DLD1 (cell line): ENCODE results near the gene PWP1.

Experiments
- in situ Hi-C: cut with HindIII; loops from 2 replicates; pipeline ENCODE4 v1.10.0; 2017; ENCODE audit warnings: low sequenced_read_pairs

PWP1 gene

GRCh38 chr12:107685360-107686248 lies at the start of gene PWP1:
Gene PWP1, plus strand, starts transcription at chr12:107685799. Its CDS starts 101 bp downstream, at chr12:107685900.
- in situ Hi-C loops, result loop anchor here (10.0 kb wide), 1 partner anchor 59 kb away; no protein-coding TSS in a partner anchor

- in situ Hi-C loops, result no loop called here
These were observed 44.4 kb upstream of the PWP1 start for GRCh38 chr12:107641154-107641553.

GRCh38 chr12:107642240-107642639 lies 43.4 kb upstream of the PWP1 start:
- in situ Hi-C loops, result no loop called here

DNA sequence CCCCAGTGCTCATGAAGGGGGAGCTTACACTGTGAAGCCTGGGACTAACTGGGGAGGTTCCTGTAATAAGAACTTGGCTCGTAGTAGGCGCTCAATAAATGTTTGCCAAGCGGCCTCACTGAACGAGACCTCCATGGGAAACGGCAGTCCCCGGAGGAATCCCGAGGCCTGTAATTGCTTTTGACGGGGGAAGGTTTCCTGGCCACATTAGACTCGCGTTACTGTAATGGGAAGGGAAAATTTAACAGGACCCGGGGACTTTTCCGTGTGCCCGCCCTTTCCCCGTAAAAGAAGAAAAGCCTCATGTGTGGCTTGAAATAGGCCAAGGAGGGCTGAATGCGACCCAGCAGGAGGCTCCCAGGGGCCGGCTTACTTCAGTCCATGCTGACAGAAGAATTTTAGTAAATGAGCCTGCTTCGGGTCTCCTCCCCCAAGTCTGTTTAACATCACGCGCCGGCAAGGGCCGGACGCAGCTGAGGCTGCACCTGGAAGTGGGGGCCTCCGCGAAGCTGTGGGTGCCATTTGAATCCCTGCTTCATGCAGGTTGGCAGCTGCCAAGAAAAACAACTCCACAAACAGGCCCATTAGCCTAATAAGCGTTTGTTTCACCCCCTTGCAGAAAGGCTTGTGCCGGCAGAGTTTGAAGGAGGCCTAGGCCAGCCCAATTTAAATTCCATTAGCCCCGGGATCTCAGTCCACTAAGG lies 39.8 kb upstream of the PWP1 start:
- in situ Hi-C loops, result no loop called here

GRCh38 chr12:107646436-107646835 lies 39.2 kb upstream of the PWP1 start:
- in situ Hi-C loops, result no loop called here

- in situ Hi-C loops, result no loop called here
These were observed 35.9 kb upstream of the PWP1 start for GRCh38 chr12:107649661-107650061.

GRCh38 chr12:107650977-107651376 lies 34.6 kb upstream of the PWP1 start:
- in situ Hi-C loops, result no loop called here

GRCh38 chr12:107651571-107652449 lies 33.8 kb upstream of the PWP1 start:
- in situ Hi-C loops, result no loop called here

GRCh38 chr12:107653519-107653918 lies 32.1 kb upstream of the PWP1 start:
- in situ Hi-C loops, result no loop called here

GRCh38 chr12:107654873-107655272 lies 30.7 kb upstream of the PWP1 start:
- in situ Hi-C loops, result no loop called here

DNA sequence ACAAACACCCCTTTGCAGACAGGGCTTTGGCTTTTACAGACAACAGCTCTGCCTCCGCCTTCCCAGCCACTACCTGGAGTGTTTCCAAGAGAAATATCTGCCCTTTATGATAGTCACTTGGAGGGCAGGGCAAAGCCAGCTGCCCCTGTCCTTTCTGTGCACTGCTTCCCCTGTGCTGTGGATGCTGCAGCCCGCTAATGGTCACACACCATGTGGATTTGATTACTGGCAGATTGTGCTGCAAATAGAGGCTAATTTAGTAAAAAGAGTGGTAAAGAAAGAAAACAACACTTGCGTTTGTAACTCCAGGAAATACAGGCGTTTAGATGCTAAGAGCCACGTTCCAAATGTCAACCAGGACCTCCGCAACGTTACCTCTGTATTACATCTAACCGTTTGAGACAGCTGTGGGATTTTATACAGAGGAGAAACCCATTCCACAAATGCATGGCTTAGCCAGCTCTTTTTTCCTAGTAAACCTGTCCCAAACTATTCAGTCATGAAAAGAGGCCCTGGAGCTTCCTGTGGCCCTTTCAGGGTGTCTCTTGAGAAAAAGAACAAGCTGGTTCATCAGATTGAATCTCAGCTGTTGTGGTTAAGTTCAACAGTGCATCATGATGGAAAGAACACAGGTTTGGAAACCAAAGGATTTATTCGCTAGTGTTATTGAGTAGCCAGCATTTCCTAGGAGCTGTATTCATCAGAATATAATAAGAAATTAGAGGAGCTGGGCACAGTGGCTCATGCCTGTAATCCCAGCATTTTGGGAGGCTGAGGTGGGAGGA lies 30.1 kb upstream of the PWP1 start:
- in situ Hi-C loops, result no loop called here

- in situ Hi-C loops, result no loop called here
These were observed 29.3 kb upstream of the PWP1 start for GRCh38 chr12:107656302-107656701.

DNA sequence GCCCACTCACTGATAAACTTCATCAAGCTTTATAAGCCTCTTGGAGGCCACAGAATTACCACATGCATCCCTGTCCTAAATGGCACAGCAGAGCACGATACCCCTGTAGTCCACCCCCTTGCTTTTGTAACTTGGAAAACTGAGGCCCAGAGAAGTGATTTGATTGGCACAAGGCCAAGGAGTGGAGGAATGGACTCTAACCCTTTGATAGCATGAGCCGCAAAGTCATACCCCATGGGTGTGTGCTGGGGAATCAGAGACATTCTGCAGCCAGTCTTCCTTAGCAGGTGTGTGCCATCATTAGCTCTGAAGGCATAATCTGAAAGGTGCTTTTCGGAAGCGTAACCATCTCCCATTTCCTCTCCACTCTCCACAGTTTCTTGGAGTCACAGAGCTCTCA lies 28.5 kb upstream of the PWP1 start:
- in situ Hi-C loops, result no loop called here

DNA sequence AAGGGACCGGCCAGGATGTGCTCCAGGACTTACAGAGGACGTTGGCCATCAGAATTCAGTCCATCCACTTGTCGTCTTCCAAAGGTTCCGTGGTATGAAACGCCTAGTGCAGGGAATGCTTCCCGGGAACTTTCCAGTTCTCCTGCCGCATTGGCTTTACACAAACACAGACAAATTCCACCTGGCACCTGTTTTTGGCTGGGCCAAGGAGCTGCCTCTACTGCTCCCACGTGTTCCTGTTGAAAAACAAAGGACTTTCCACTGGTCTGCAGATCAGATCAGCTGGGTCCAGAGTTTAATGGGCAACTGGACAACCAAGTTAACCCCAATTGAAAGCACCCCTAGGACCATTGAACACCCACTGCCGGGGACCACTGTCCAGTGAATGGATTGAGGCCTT lies 28.0 kb upstream of the PWP1 start:
- in situ Hi-C loops, result no loop called here

DNA sequence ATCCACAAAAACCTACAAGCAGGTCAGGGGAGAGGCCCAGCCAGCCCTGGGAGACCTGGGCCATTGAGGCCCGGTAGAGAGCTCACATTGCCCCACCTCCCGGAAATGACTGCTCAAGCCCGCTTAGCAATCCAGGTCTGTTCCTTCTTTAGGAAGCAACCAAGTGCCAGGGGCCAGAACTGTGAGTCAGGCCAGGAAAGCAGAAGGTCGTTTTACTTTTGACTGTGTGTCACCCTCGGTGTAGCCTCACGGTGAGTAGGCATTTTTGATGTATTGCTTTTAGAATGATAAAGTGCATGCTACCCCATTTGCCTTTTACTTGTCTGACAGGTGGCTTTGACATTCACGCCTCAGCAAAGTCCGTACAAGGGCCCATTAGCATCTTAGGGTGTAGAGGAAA lies 25.4 kb upstream of the PWP1 start:
- in situ Hi-C loops, result no loop called here

DNA sequence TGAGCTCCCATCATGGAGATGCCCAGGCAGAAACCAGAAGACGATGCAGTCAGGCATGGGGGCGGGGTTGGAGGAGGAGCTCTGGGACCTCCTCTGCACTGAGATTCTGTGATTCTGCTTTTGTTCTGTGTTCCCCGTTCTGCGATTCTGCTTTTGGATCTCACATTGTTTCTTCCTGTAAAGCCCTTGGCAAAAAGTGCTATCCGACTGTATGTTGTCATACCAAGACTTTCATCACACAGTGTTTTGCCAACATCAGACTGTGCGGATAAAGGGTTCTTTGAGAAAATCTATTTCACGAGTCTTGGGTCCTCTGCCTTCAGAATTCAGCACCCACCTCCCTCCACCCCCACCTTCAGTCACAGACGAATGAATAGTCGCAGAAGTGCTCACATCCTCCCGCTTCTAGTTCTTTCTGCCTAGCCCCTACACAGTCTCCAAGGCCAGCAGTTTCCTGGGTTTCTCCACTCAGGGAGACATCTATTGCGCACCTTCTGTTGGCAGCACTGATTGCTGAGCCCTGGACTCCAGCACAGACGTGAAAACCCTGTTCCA lies 24.7 kb upstream of the PWP1 start:
- in situ Hi-C loops, result no loop called here

DNA sequence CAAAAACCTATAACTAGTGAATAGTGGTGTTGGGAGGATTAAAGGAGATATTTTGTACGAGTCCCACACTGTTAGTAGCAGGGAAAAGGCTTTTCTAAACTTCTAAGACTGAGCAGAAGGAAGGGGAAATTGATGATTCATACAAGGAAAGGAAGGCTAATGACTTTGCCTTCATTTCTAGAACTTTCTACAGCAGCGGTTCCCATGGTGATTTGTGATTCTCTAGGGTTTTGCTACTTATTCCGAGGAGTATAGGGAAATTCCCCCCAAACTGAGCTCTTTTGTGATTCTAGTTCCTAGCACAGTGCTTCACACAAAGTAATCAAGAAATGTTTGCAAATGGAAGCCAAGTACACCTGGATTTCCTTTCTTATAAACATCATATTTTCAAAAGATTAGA lies 23.8 kb upstream of the PWP1 start:
- in situ Hi-C loops, result no loop called here

DNA sequence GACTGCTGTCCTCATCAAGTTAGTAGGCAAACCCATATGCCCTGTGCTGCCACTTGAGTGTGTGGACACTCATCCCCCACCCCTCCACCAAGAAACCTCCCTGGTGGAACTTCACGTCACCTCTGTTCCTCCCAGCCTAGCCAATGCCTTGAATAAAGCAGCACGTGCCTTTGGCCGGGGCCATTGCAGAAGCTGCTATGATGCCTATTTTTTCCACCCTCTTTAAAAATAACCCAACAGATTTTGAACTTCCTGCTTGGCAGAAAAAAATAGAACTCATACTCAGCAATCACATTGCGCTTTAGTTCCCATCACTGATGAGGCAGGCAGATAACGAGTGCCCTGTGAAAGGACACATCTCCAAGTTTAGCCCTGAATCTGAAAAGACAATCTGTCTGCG lies 23.1 kb upstream of the PWP1 start:
- in situ Hi-C loops, result no loop called here

- in situ Hi-C loops, result no loop called here
These were observed 22.3 kb upstream of the PWP1 start for GRCh38 chr12:107663277-107663676.

DNA sequence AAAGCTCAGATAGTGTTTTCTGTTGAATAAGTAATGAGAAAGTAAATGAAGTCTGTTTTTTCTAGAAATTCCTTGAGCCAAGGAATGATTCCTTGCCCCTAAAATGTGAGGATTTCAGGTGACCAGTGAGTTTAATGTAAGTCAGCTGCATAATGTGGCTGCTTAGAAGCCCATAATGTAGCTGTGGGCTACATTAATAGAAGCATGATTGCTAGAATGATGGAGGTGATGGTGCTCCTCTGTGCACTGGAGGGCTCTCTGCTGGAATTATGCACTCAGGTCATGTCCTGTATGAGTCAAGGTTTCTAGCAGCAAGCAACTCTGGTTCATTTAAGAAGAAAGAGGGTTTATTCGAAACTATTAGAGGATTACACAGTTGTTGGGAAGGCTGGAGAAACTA lies 19.6 kb upstream of the PWP1 start:
- in situ Hi-C loops, result no loop called here
